ENCODE measurements around the gene HOXA6.

Gene HOXA6

DNA sequence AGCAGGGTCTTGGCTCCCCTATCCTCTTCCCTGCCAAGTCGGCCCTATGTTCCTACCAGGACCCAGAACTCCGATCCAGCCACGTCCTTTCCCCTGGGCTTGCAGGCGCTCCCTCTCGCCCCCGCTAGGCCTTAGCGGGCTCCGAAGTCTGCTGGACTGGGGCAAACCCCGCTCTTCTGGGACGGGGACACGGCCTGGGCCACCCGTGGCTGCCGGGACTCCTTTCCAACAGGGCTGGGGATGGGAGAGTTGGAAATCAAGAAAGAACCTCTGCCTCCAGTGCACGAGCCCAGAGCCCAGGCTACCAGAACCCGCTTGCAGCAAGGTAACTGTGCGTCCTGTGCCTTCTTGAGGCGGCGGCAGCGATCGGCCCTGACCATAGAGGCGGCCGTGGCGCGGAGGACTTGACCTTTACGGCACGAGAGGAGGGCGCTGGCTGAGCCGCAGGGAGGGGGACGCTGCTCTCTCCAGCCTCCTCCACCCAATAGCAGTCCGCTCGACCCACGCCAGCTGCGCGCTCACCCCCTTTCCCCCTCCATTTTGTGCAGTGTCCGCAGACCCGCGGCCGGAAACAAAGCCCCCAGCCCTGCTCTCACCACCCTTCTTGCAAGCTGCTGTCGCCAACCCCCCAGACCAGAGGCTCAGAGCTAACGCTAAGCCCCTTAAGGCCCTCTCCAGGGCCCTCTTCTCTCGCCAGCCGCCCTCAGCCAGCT is 44.4 kb upstream of the HOXA6 start:
- H3K27ac ChIP-seq: no peak overlapping the region
- TF ChIP-seq, protein P1, sequence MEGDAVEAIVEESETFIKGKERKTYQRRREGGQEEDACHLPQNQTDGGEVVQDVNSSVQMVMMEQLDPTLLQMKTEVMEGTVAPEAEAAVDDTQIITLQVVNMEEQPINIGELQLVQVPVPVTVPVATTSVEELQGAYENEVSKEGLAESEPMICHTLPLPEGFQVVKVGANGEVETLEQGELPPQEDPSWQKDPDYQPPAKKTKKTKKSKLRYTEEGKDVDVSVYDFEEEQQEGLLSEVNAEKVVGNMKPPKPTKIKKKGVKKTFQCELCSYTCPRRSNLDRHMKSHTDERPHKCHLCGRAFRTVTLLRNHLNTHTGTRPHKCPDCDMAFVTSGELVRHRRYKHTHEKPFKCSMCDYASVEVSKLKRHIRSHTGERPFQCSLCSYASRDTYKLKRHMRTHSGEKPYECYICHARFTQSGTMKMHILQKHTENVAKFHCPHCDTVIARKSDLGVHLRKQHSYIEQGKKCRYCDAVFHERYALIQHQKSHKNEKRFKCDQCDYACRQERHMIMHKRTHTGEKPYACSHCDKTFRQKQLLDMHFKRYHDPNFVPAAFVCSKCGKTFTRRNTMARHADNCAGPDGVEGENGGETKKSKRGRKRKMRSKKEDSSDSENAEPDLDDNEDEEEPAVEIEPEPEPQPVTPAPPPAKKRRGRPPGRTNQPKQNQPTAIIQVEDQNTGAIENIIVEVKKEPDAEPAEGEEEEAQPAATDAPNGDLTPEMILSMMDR (IDR thresholded peaks at IDR 0.05): no peak
- TF ChIP-seq ZFX (IDR thresholded peaks at IDR 0.05; ENCODE audit: borderline replicate concordance): no peak

- no peak overlapping the region for H3K27ac ChIP-seq
- TF ChIP-seq, protein P1 (IDR thresholded peaks at IDR 0.05): no peak
- no peak for TF ChIP-seq ZFX (IDR thresholded peaks at IDR 0.05; ENCODE audit: borderline replicate concordance)
Measured at GRCh38 chr7:27191161-27191731, 43.7 kb upstream of the HOXA6 start.

DNA sequence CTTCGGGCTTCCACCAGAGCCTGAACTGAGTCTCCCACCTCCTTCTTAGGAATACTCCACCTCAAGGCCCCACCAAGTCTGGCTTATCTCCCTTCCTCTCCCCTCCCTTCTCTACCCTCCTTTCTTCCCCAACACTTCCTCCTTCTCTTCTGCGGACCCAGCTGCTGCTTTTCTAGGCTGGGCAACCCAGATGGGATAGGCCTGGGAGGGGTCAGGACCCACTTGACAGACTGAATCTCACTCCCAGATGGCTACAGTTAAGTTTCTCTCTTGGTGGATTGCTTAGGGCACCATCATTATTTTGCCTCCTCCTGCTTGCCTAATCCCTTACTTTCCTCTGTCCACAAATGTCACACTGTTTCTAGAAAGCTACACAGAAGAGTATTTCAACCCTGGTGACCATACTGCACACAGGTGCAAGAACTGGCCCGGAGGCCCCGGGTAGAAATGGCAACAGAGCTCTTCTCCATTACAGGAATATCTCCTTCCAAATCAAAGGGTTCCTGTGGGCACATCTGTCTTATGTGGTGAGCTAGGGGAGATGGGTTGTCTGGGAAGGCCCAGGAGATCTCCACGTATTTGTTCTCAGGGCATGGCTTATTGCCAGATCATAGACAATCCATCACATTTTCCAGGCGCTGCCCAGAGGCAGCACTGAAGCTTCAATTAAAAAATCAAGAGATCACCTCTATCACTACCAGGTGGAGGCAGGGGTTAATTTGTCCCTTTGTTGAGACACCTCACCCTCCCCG is 42.6 kb upstream of the HOXA6 start:
- TF ChIP-seq, protein P1 (IDR thresholded peaks at IDR 0.05): no peak
- TF ChIP-seq ZFX (IDR thresholded peaks at IDR 0.05; ENCODE audit: borderline replicate concordance): no peak
- H3K27ac ChIP-seq: no peak overlapping the region

DNA sequence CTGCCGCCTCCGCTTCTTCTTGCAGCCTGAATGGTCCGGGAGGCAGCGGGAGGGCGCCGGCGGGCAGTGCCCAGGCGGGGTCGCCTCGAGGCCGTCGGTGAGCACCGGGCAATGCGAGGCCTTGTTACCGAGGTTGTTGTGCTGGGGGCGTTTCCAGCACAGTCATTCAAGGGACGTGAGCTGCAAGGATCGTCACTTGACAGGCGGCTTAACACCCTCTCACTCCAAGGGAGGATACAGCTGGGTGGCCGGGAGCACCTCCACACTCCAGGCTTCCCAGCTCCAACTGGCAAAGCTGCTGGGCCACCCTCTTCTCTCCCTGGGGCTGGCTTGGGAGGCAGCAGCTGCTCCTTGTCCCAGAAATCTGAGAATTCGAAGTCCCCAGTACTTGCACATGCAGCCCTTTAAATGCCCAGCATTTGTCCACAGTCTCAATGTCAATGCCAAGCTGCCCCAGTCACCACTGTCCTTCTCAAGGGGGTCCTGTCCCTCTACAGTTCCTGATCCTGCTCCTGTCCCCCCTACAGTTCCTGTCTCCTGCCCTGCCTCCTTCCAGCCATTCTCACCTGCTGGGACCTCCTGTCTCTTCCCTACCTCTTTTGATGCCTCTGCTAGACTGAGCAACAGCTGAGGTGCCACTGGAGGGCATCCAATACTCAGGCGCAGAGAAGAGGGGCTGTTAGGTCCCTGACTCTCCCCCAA is 41.9 kb upstream of the HOXA6 start:
- no peak for TF ChIP-seq ZFX (IDR thresholded peaks at IDR 0.05; ENCODE audit: borderline replicate concordance)
- TF ChIP-seq, protein P1 (IDR thresholded peaks at IDR 0.05): no peak
- no peak overlapping the region for H3K27ac ChIP-seq

DNA sequence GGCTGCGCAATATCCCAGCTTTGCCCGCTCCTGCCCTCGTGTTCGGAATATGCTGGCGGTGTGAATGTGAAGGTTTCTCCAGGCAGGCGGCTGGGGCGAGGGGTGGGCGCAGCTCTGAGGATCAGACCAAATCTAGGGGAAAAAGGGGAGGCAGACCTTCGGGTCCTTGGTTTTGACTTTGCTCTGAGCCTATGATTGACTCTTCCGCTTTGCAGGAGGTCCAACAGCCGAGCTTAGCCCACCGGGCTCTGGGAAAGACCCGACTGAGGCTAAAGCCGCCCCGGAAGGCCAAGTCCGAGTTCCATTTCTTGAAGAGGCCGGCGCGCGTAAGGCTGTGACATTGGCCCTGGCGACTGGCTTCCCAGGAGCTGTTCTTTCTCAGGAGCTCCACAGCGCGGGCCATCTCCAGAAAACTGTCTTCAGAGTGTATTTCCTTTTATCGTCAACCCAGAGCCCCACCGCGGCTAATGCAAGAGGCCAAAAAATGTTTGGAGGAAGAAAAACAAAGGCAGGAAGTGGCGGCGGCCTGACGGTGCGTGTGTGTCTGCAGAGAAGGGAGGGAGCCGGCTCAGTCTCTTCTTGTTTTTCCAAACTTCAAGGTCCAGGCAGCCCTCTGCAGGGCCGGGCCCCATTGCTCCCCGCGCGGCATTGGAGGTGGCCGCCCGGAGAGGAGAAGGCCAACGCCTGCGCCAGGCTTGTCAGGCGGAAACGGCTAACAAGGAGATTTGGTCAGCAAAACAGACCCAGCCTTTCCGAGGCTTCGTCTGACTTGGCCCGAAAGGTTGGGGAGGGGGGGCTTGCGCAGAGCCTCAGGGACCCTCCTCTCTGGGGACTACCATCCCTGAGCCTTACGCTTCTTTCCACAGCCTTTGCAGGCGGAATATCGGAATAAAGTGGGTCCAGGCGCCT is 41.1 kb upstream of the HOXA6 start:
- H3K27ac ChIP-seq: no peak overlapping the region

More for the DNA sequence above, 41.1 kb upstream of the HOXA6 start:
- TF ChIP-seq, protein P1 (IDR thresholded peaks at IDR 0.05): no peak
- no peak for TF ChIP-seq ZFX (IDR thresholded peaks at IDR 0.05; ENCODE audit: borderline replicate concordance)

Data from 22Rv1 (cell line).